ENCODE data around the gene KYAT1. TPM values are rescaled to one million over a fixed set of nuclear protein-coding genes. Genes with fewer than 3 reads are reported as not detected.

KYAT1 gene
- total and polyA plus RNA-seq, 5 donors from 2014 or later = 8.2 to 15.7 (median 11.5) TPM

GRCh38 chr9:128841694-128842492, 39.9 kb downstream of the KYAT1 start:
- Mint-ChIP-seq H3K9me3 (no peaks in the 10 kb centered on the region), H3K4me1 (no peaks in the 10 kb centered on the region), H3K4me3 (no peak overlapping the region), H3K27ac (peak overlapping the region in 1 of 3 donors; percentile 48), H3K27me3 (peaks cover 4% of the 10 kb centered on the region), H3K36me3 (peaks cover 10% of the 10 kb centered on the region)
- ATAC-seq (ENCODE audit: low read depth in 2 of 2) (no peak), DNase-seq (no peak)
- Histone ChIP-seq H3K27me3 (ENCODE audit: control insufficient read depth, insufficient read depth, low read length) (no peaks in the 10 kb centered on the region), H3K4me1 (ENCODE audit: control insufficient read depth, insufficient read depth, low read length, poor library complexity, severe bottlenecking) (no peaks in the 10 kb centered on the region), H3K27ac (ENCODE audit: insufficient read depth, low read length, poor library complexity, severe bottlenecking) (no peak overlapping the region), H3K36me3 (ENCODE audit: control insufficient read depth, insufficient read depth, low read length) (peaks cover 11% of the 10 kb centered on the region), H3K9me3 (ENCODE audit: control insufficient read depth in 2 of 2, low read length in 2 of 2) (no peaks in the 10 kb centered on the region), H3K4me3 (ENCODE audit: low read depth, low read length) (no peak overlapping the region)

GRCh38 chr9:128840524-128840923, 41.2 kb downstream of the KYAT1 start:
- H3K4me3 Mint-ChIP-seq = no peak overlapping the region
- DNase-seq = no peak
- H3K9me3 Mint-ChIP-seq = no peaks in the 10 kb centered on the region
- Histone ChIP-seq H3K9me3 (ENCODE audit: control insufficient read depth in 2 of 2, low read length in 2 of 2) (no peaks in the 10 kb centered on the region), H3K36me3 (ENCODE audit: control insufficient read depth, insufficient read depth, low read length) (peaks cover 11% of the 10 kb centered on the region), H3K27ac (ENCODE audit: insufficient read depth, low read length, poor library complexity, severe bottlenecking) (no peak overlapping the region), H3K4me3 (ENCODE audit: low read depth, low read length) (no peak overlapping the region), H3K4me1 (ENCODE audit: control insufficient read depth, insufficient read depth, low read length, poor library complexity, severe bottlenecking) (no peaks in the 10 kb centered on the region), H3K27me3 (ENCODE audit: control insufficient read depth, insufficient read depth, low read length) (no peaks in the 10 kb centered on the region)
- peaks cover 4% of the 10 kb centered on the region for H3K27me3 Mint-ChIP-seq
- H3K4me1 Mint-ChIP-seq = no peaks in the 10 kb centered on the region
- ATAC-seq (ENCODE audit: low read depth in 2 of 2) = no peak
- H3K27ac Mint-ChIP-seq = no peak overlapping the region
- H3K36me3 Mint-ChIP-seq = peaks cover 10% of the 10 kb centered on the region

GRCh38 chr9:128838338-128838737, 43.4 kb downstream of the KYAT1 start:
- H3K27me3 Mint-ChIP-seq = peaks cover 4% of the 10 kb centered on the region
- no peaks in the 10 kb centered on the region for H3K9me3 ChIP-seq (ENCODE audit: control insufficient read depth in 2 of 2, low read length in 2 of 2)
- no peaks in the 10 kb centered on the region for H3K9me3 Mint-ChIP-seq
- no peak overlapping the region for H3K27ac ChIP-seq (ENCODE audit: insufficient read depth, low read length, poor library complexity, severe bottlenecking)
- no peak overlapping the region for H3K27ac Mint-ChIP-seq
- DNase-seq = no peak
- no peak overlapping the region for H3K4me3 Mint-ChIP-seq
- H3K4me1 ChIP-seq (ENCODE audit: control insufficient read depth, insufficient read depth, low read length, poor library complexity, severe bottlenecking) = no peaks in the 10 kb centered on the region
- no peak overlapping the region for H3K4me3 ChIP-seq (ENCODE audit: low read depth, low read length)
- no peak for ATAC-seq (ENCODE audit: low read depth in 2 of 2)
- H3K36me3 ChIP-seq (ENCODE audit: control insufficient read depth, insufficient read depth, low read length) = peaks cover 11% of the 10 kb centered on the region
- H3K27me3 ChIP-seq (ENCODE audit: control insufficient read depth, insufficient read depth, low read length) = no peaks in the 10 kb centered on the region
- H3K36me3 Mint-ChIP-seq = peaks cover 13% of the 10 kb centered on the region
- H3K4me1 Mint-ChIP-seq = no peaks in the 10 kb centered on the region

GRCh38 chr9:128836509-128837145, 45.1 kb downstream of the KYAT1 start:
- peaks cover 4% of the 10 kb centered on the region for H3K27me3 Mint-ChIP-seq
- no peak overlapping the region for H3K4me3 Mint-ChIP-seq
- H3K9me3 ChIP-seq (ENCODE audit: control insufficient read depth in 2 of 2, low read length in 2 of 2) = no peaks in the 10 kb centered on the region
- H3K4me3 ChIP-seq (ENCODE audit: low read depth, low read length) = no peak overlapping the region
- no peak overlapping the region for H3K27ac Mint-ChIP-seq
- no peaks in the 10 kb centered on the region for H3K4me1 ChIP-seq (ENCODE audit: control insufficient read depth, insufficient read depth, low read length, poor library complexity, severe bottlenecking)
- no peaks in the 10 kb centered on the region for H3K4me1 Mint-ChIP-seq
- peaks cover 9% of the 10 kb centered on the region for H3K36me3 Mint-ChIP-seq
- peaks cover 3% of the 10 kb centered on the region for H3K36me3 ChIP-seq (ENCODE audit: control insufficient read depth, insufficient read depth, low read length)
- no peaks in the 10 kb centered on the region for H3K27me3 ChIP-seq (ENCODE audit: control insufficient read depth, insufficient read depth, low read length)
- ATAC-seq (ENCODE audit: low read depth in 2 of 2) (no peak), DNase-seq (no peak)
- no peaks in the 10 kb centered on the region for H3K9me3 Mint-ChIP-seq
- no peak overlapping the region for H3K27ac ChIP-seq (ENCODE audit: insufficient read depth, low read length, poor library complexity, severe bottlenecking)

- ATAC-seq (ENCODE audit: low read depth in 2 of 2) (no peak), DNase-seq (no peak)
- H3K4me3 ChIP-seq (ENCODE audit: low read depth, low read length) = no peak overlapping the region
- H3K27me3 ChIP-seq (ENCODE audit: control insufficient read depth, insufficient read depth, low read length) = no peaks in the 10 kb centered on the region
- H3K27ac ChIP-seq (ENCODE audit: insufficient read depth, low read length, poor library complexity, severe bottlenecking) = no peak overlapping the region
- no peaks in the 10 kb centered on the region for H3K4me1 ChIP-seq (ENCODE audit: control insufficient read depth, insufficient read depth, low read length, poor library complexity, severe bottlenecking)
- H3K4me1 Mint-ChIP-seq = peaks cover 0 to 3% (median 0%) of the 10 kb centered on the region in 4 donors
- no peaks in the 10 kb centered on the region for H3K9me3 Mint-ChIP-seq
- peaks cover 3% of the 10 kb centered on the region for H3K36me3 ChIP-seq (ENCODE audit: control insufficient read depth, insufficient read depth, low read length)
- no peaks in the 10 kb centered on the region for H3K9me3 ChIP-seq (ENCODE audit: control insufficient read depth in 2 of 2, low read length in 2 of 2)
- H3K27ac Mint-ChIP-seq = no peak overlapping the region
- no peak overlapping the region for H3K4me3 Mint-ChIP-seq
- no peaks in the 10 kb centered on the region for H3K27me3 Mint-ChIP-seq
- peaks cover 9% of the 10 kb centered on the region for H3K36me3 Mint-ChIP-seq
These were observed 46.2 kb downstream of the KYAT1 start for GRCh38 chr9:128835246-128836210.

- H3K4me1 ChIP-seq (ENCODE audit: control insufficient read depth, insufficient read depth, low read length, poor library complexity, severe bottlenecking) = peaks cover 14% of the 10 kb centered on the region
- Mint-ChIP-seq H3K27ac (no peak overlapping the region), H3K4me3 (no peak overlapping the region), H3K4me1 (peaks cover 5 to 15% (median 9%) of the 10 kb centered on the region in 4 donors), H3K27me3 (no peaks in the 10 kb centered on the region), H3K36me3 (peaks cover 9% of the 10 kb centered on the region), H3K9me3 (no peaks in the 10 kb centered on the region)
- no peak overlapping the region for H3K4me3 ChIP-seq (ENCODE audit: low read depth, low read length)
- ATAC-seq (ENCODE audit: low read depth in 2 of 2) = no peak
- H3K9me3 ChIP-seq (ENCODE audit: control insufficient read depth in 2 of 2, low read length in 2 of 2) = no peaks in the 10 kb centered on the region
- H3K27ac ChIP-seq (ENCODE audit: insufficient read depth, low read length, poor library complexity, severe bottlenecking) = no peak overlapping the region
- H3K27me3 ChIP-seq (ENCODE audit: control insufficient read depth, insufficient read depth, low read length) = no peaks in the 10 kb centered on the region
- DNase-seq = no peak
- H3K36me3 ChIP-seq (ENCODE audit: control insufficient read depth, insufficient read depth, low read length) = peaks cover 3% of the 10 kb centered on the region
These were observed 48.1 kb downstream of the KYAT1 start for GRCh38 chr9:128833696-128834095.

- Mint-ChIP-seq H3K4me3 (peak within 1 kb of the TSS; percentile 90 to 98 (median 97)), H3K4me1 (peaks cover 8 to 26% (median 11%) of the 10 kb centered on the region in 4 donors), H3K27ac (peak within 1 kb of the TSS; percentile 93 to 95 (median 95)), H3K36me3 (peaks cover 14% of the 10 kb centered on the region), H3K9me3 (no peaks in the 10 kb centered on the region), H3K27me3 (no peaks in the 10 kb centered on the region)
- Histone ChIP-seq H3K36me3 (ENCODE audit: control insufficient read depth, insufficient read depth, low read length) (peaks cover 25% of the 10 kb centered on the region), H3K4me3 (ENCODE audit: low read depth, low read length) (peak within 1 kb of the TSS; percentile 80), H3K9me3 (ENCODE audit: control insufficient read depth in 2 of 2, low read length in 2 of 2) (no peaks in the 10 kb centered on the region), H3K27me3 (ENCODE audit: control insufficient read depth, insufficient read depth, low read length) (no peaks in the 10 kb centered on the region), H3K4me1 (ENCODE audit: control insufficient read depth, insufficient read depth, low read length, poor library complexity, severe bottlenecking) (peaks cover 19% of the 10 kb centered on the region), H3K27ac (ENCODE audit: insufficient read depth, low read length, poor library complexity, severe bottlenecking) (peak within 1 kb of the TSS; percentile 72)
- ATAC-seq (ENCODE audit: low read depth in 2 of 2) (peak; percentile 99), DNase-seq (peak; percentile 92 to 95 (median 92))
These were observed 52.1 kb downstream of the KYAT1 start, which contains the start of gene SPOUT1 for GRCh38 chr9:128829477-128830251. Gene SPOUT1, minus strand, starts transcription at chr9:128829794. Its CDS starts 14 bp downstream, at chr9:128829780.
